ENCODE data around the gene FGF18. TPM values are rescaled to one million over a fixed set of nuclear protein-coding genes. Genes with fewer than 3 reads are reported as not detected.

The FGF18 gene
- total RNA-seq, 3 donors from 2014 or later, result 0.16 to 1.6 (median 0.33) TPM

GRCh38 chr5:171470420-171470819 lies 51.0 kb downstream of the FGF18 start:
- H3K9me3 ChIP-seq, result peaks cover 0 to 4% of the 10 kb centered on the region in 2 donors
- no peaks in the 10 kb centered on the region for H3K27me3 ChIP-seq
- no peak for DNase-seq (ENCODE audit: low spot score in 2 of 2)
- no peak overlapping the region for H3K27ac ChIP-seq
- intact Hi-C loops (cut with DNase I; ENCODE audit: low total_unique reads), result no loop called here
- TF ChIP-seq POLR2AphosphoS5 (IDR thresholded peaks at IDR 0.05) (no peak), POLR2A (IDR thresholded peaks at IDR 0.05) (no peak), CTCF (IDR thresholded peaks at IDR 0.05) (no peak)
- no peaks in the 10 kb centered on the region for H3K4me1 ChIP-seq
- H3K36me3 ChIP-seq, result no peaks in the 10 kb centered on the region
- H3K4me3 ChIP-seq, result no peak overlapping the region

- H3K27ac ChIP-seq, result no peak overlapping the region
- H3K4me1 ChIP-seq, result no peaks in the 10 kb centered on the region
- no peak for TF ChIP-seq CTCF (IDR thresholded peaks at IDR 0.05)
- TF ChIP-seq POLR2AphosphoS5 (IDR thresholded peaks at IDR 0.05), result no peak
- TF ChIP-seq POLR2A (IDR thresholded peaks at IDR 0.05), result no peak
- peaks cover 0 to 4% of the 10 kb centered on the region in 2 donors for H3K9me3 ChIP-seq
- H3K27me3 ChIP-seq, result no peaks in the 10 kb centered on the region
- no peak overlapping the region for H3K4me3 ChIP-seq
- H3K36me3 ChIP-seq, result no peaks in the 10 kb centered on the region
- intact Hi-C loops (cut with DNase I; ENCODE audit: low total_unique reads), result no loop called here
- DNase-seq (ENCODE audit: low spot score in 2 of 2), result no peak
Measured at GRCh38 chr5:171474230-171474813, 54.9 kb downstream of the FGF18 start.

GRCh38 chr5:171475596-171475995 lies 56.1 kb downstream of the FGF18 start:
- Histone ChIP-seq H3K27me3 (no peaks in the 10 kb centered on the region), H3K27ac (no peak overlapping the region), H3K4me1 (no peaks in the 10 kb centered on the region), H3K4me3 (no peak overlapping the region), H3K36me3 (no peaks in the 10 kb centered on the region), H3K9me3 (peaks cover 0 to 4% of the 10 kb centered on the region in 2 donors)
- TF ChIP-seq CTCF (IDR thresholded peaks at IDR 0.05) (no peak), POLR2AphosphoS5 (IDR thresholded peaks at IDR 0.05) (no peak), POLR2A (IDR thresholded peaks at IDR 0.05) (no peak)
- intact Hi-C loops (cut with DNase I; ENCODE audit: low total_unique reads), result no loop called here
- DNase-seq (ENCODE audit: low spot score in 2 of 2), result no peak

- Histone ChIP-seq H3K27ac (no peak overlapping the region), H3K27me3 (no peaks in the 10 kb centered on the region), H3K4me3 (no peak overlapping the region), H3K4me1 (no peaks in the 10 kb centered on the region), H3K36me3 (no peaks in the 10 kb centered on the region), H3K9me3 (peaks cover 0 to 4% of the 10 kb centered on the region in 2 donors)
- intact Hi-C loops (cut with DNase I; ENCODE audit: low total_unique reads), result no loop called here
- DNase-seq (ENCODE audit: low spot score in 2 of 2), result no peak
- TF ChIP-seq POLR2A (IDR thresholded peaks at IDR 0.05), result no peak
- no peak for TF ChIP-seq POLR2AphosphoS5 (IDR thresholded peaks at IDR 0.05)
Measured at GRCh38 chr5:171476701-171477100, 57.3 kb downstream of the FGF18 start.

GRCh38 chr5:171477101-171477500 lies 57.7 kb downstream of the FGF18 start:
- Histone ChIP-seq H3K9me3 (peaks cover 0 to 4% of the 10 kb centered on the region in 2 donors), H3K4me1 (no peaks in the 10 kb centered on the region), H3K27ac (no peak overlapping the region), H3K4me3 (no peak overlapping the region), H3K36me3 (no peaks in the 10 kb centered on the region), H3K27me3 (no peaks in the 10 kb centered on the region)
- intact Hi-C loops (cut with DNase I; ENCODE audit: low total_unique reads), result no loop called here
- no peak for DNase-seq (ENCODE audit: low spot score in 2 of 2)
- TF ChIP-seq POLR2A (IDR thresholded peaks at IDR 0.05) (no peak), CTCF (IDR thresholded peaks at IDR 0.05) (no peak), POLR2AphosphoS5 (IDR thresholded peaks at IDR 0.05) (no peak)
